Measurements from ENCODE around the gene IL20RB. TPM values are rescaled to one million over a fixed set of nuclear protein-coding genes. Genes with fewer than 3 reads are reported as not detected.

The IL20RB gene
- total and polyA plus RNA-seq, 7 experiments from 2014 or later = 0.33 to 3.5 (median 2.4) TPM; not detected in 1

- Histone ChIP-seq H3K4me3 (ENCODE audit: low read length) (no peak overlapping the region), H3K4me1 (ENCODE audit: control insufficient read depth in 2 of 2, insufficient read depth in 2 of 2, low read length in 2 of 2) (peaks cover 10 to 35% of the 10 kb centered on the region in 2 donors), H3K36me3 (ENCODE audit: control insufficient read depth in 2 of 3, insufficient read depth in 3 of 3, low read length in 3 of 3) (no peaks in the 10 kb centered on the region), H3K9me3 (ENCODE audit: control insufficient read depth in 2 of 3, low read length in 3 of 3) (no peaks in the 10 kb centered on the region), H3K27me3 (ENCODE audit: control insufficient read depth in 2 of 2, insufficient read depth in 2 of 2, low read length in 2 of 2) (no peaks in the 10 kb centered on the region), H3K27ac (ENCODE audit: low read depth, low read length) (no peak overlapping the region)
- intact Hi-C loops (cut with micrococcal nuclease) = loop anchor here (2.0 to 5.0 kb wide), 3 partner anchors 20 to 186 kb away; partner anchors contain the start of genes NCK1 (in 2 of the 2) and STAG1 (in 1 of the 2)
- no peak for DNase-seq
- CTCF ChIA-PET = no interaction called here
- Mint-ChIP-seq H3K36me3 (peaks cover 14 to 46% (median 36%) of the 10 kb centered on the region in 5 donors), H3K4me3 (peak overlapping the region in 3 of 10 donors; percentile 2 to 66 (median 16)), H3K9me3 (peaks cover 0 to 13% (median 0%) of the 10 kb centered on the region in 11 donors), H3K4me1 (peaks cover 45 to 82% (median 69%) of the 10 kb centered on the region in 7 donors), H3K27me3 (no peaks in the 10 kb centered on the region), H3K27ac (peak overlapping the region in 1 of 9 donors; percentile 13)
- POLR2A ChIA-PET = interaction anchor here (1.5 kb wide), 1 partner anchor 9 kb away, joined by 3 read pairs; no protein-coding TSS in a partner anchor
- ATAC-seq = no peak
Measured at GRCh38 chr3:136938334-136938733, 19.4 kb upstream of the IL20RB start.

- H3K4me1 ChIP-seq (ENCODE audit: control insufficient read depth in 2 of 2, insufficient read depth in 2 of 2, low read length in 2 of 2) = peaks cover 10 to 38% of the 10 kb centered on the region in 2 donors
Measured at GRCh38 chr3:136939489-136939888, 18.3 kb upstream of the IL20RB start.

GRCh38 chr3:136942803-136943202 is 15.0 kb upstream of the IL20RB start:
- peaks cover 0 to 12% (median 3%) of the 10 kb centered on the region in 3 experiments for H3K36me3 ChIP-seq (ENCODE audit: control insufficient read depth in 2 of 3, insufficient read depth in 3 of 3, low read length in 3 of 3)
- no peak overlapping the region for H3K4me3 ChIP-seq (ENCODE audit: low read length)
- peaks cover 10 to 38% of the 10 kb centered on the region in 2 donors for H3K4me1 ChIP-seq (ENCODE audit: control insufficient read depth in 2 of 2, insufficient read depth in 2 of 2, low read length in 2 of 2)
- H3K27me3 ChIP-seq (ENCODE audit: control insufficient read depth in 2 of 2, insufficient read depth in 2 of 2, low read length in 2 of 2) = no peaks in the 10 kb centered on the region
- Mint-ChIP-seq H3K4me3 (peak overlapping the region in 1 of 10 donors; percentile 31), H3K9me3 (peaks cover 0 to under 1% (median 0%) of the 10 kb centered on the region in 11 donors), H3K27me3 (no peaks in the 10 kb centered on the region), H3K36me3 (peaks cover 4 to 37% (median 23%) of the 10 kb centered on the region in 5 donors), H3K27ac (peak overlapping the region in 3 of 9 donors; percentile 8 to 66 (median 11)), H3K4me1 (peaks cover 47 to 75% (median 69%) of the 10 kb centered on the region in 7 donors)
- DNase-seq (no peak), ATAC-seq (no peak)
- ChIA-PET CTCF (interaction anchor here (1.2 kb wide), 1 partner anchor 71 kb away, joined by 3 read pairs; no protein-coding TSS in a partner anchor), POLR2A (no interaction called here)
- H3K27ac ChIP-seq (ENCODE audit: low read depth, low read length) = no peak overlapping the region
- intact Hi-C loops (cut with micrococcal nuclease) = no loop called here
- H3K9me3 ChIP-seq (ENCODE audit: control insufficient read depth in 2 of 3, low read length in 3 of 3) = no peaks in the 10 kb centered on the region

More at GRCh38 chr3:136939489-136939888, 18.3 kb upstream of the IL20RB start:
- Mint-ChIP-seq H3K36me3 (peaks cover 15 to 43% (median 31%) of the 10 kb centered on the region in 5 donors), H3K4me1 (peaks cover 48 to 87% (median 73%) of the 10 kb centered on the region in 7 donors), H3K4me3 (peak overlapping the region in 4 of 10 donors; percentile 12 to 68 (median 47)), H3K27ac (peak overlapping the region in 6 of 9 donors; percentile 10 to 90 (median 24)), H3K9me3 (peaks cover 0 to 13% (median 0%) of the 10 kb centered on the region in 11 donors), H3K27me3 (no peaks in the 10 kb centered on the region)
- no peaks in the 10 kb centered on the region for H3K27me3 ChIP-seq (ENCODE audit: control insufficient read depth in 2 of 2, insufficient read depth in 2 of 2, low read length in 2 of 2)
- H3K27ac ChIP-seq (ENCODE audit: low read depth, low read length) = no peak overlapping the region
- intact Hi-C loops (cut with micrococcal nuclease) = loop anchor here (2.0 to 5.0 kb wide), 3 partner anchors 21 to 187 kb away; partner anchors contain the start of genes NCK1 (in 2 of the 2) and STAG1 (in 1 of the 2)
- H3K36me3 ChIP-seq (ENCODE audit: control insufficient read depth in 2 of 3, insufficient read depth in 3 of 3, low read length in 3 of 3) = no peaks in the 10 kb centered on the region
- ChIA-PET POLR2A (no interaction called here), CTCF (no interaction called here)
- no peak for ATAC-seq
- no peaks in the 10 kb centered on the region for H3K9me3 ChIP-seq (ENCODE audit: control insufficient read depth in 2 of 3, low read length in 3 of 3)
- no peak overlapping the region for H3K4me3 ChIP-seq (ENCODE audit: low read length)
- DNase-seq = no peak

- H3K4me3 ChIP-seq (ENCODE audit: low read length) = no peak overlapping the region
- Mint-ChIP-seq H3K4me3 (no peak overlapping the region), H3K27me3 (no peaks in the 10 kb centered on the region), H3K36me3 (peaks cover 3 to 39% (median 22%) of the 10 kb centered on the region in 5 donors), H3K4me1 (peaks cover 42 to 75% (median 65%) of the 10 kb centered on the region in 7 donors), H3K9me3 (no peaks in the 10 kb centered on the region), H3K27ac (peak overlapping the region in 7 of 9 donors; percentile 8 to 53 (median 11))
- intact Hi-C loops (cut with micrococcal nuclease) = no loop called here
- H3K4me1 ChIP-seq (ENCODE audit: control insufficient read depth in 2 of 2, insufficient read depth in 2 of 2, low read length in 2 of 2) = peaks cover 8 to 34% of the 10 kb centered on the region in 2 donors
- H3K27me3 ChIP-seq (ENCODE audit: control insufficient read depth in 2 of 2, insufficient read depth in 2 of 2, low read length in 2 of 2) = no peaks in the 10 kb centered on the region
- peaks cover 0 to 15% (median 3%) of the 10 kb centered on the region in 3 experiments for H3K36me3 ChIP-seq (ENCODE audit: control insufficient read depth in 2 of 3, insufficient read depth in 3 of 3, low read length in 3 of 3)
- ATAC-seq = no peak
- no peak overlapping the region for H3K27ac ChIP-seq (ENCODE audit: low read depth, low read length)
- DNase-seq = no peak
- ChIA-PET POLR2A (no interaction called here), CTCF (no interaction called here)
- no peaks in the 10 kb centered on the region for H3K9me3 ChIP-seq (ENCODE audit: control insufficient read depth in 2 of 3, low read length in 3 of 3)
Measured at GRCh38 chr3:136943436-136943835, 14.3 kb upstream of the IL20RB start.

GRCh38 chr3:136946978-136947377 is 10.8 kb upstream of the IL20RB start:
- DNase-seq (no peak), ATAC-seq (no peak)
- POLR2A ChIA-PET = interaction anchor here (1.4 kb wide), 1 partner anchor 9 kb away, joined by 3 read pairs; no protein-coding TSS in a partner anchor
- Histone ChIP-seq H3K4me3 (ENCODE audit: low read length) (no peak overlapping the region), H3K4me1 (ENCODE audit: control insufficient read depth in 2 of 2, insufficient read depth in 2 of 2, low read length in 2 of 2) (peaks cover 0 to 15% of the 10 kb centered on the region in 2 donors), H3K27ac (ENCODE audit: low read depth, low read length) (no peak overlapping the region), H3K36me3 (ENCODE audit: control insufficient read depth in 2 of 3, insufficient read depth in 3 of 3, low read length in 3 of 3) (peaks cover 0 to 15% (median 3%) of the 10 kb centered on the region in 3 experiments), H3K9me3 (ENCODE audit: control insufficient read depth in 2 of 3, low read length in 3 of 3) (no peaks in the 10 kb centered on the region), H3K27me3 (ENCODE audit: control insufficient read depth in 2 of 2, insufficient read depth in 2 of 2, low read length in 2 of 2) (no peaks in the 10 kb centered on the region)
- intact Hi-C loops (cut with micrococcal nuclease) = no loop called here
- Mint-ChIP-seq H3K4me1 (peaks cover 23 to 48% (median 35%) of the 10 kb centered on the region in 7 donors), H3K9me3 (no peaks in the 10 kb centered on the region), H3K36me3 (peaks cover 3 to 39% (median 22%) of the 10 kb centered on the region in 5 donors), H3K27ac (peak overlapping the region in 1 of 9 donors; percentile 15), H3K27me3 (no peaks in the 10 kb centered on the region), H3K4me3 (no peak overlapping the region)
- CTCF ChIA-PET = no interaction called here

GRCh38 chr3:136947477-136947876 is 10.3 kb upstream of the IL20RB start:
- intact Hi-C loops (cut with micrococcal nuclease) = no loop called here
- Histone ChIP-seq H3K27ac (ENCODE audit: low read depth, low read length) (no peak overlapping the region), H3K4me3 (ENCODE audit: low read length) (no peak overlapping the region), H3K4me1 (ENCODE audit: control insufficient read depth in 2 of 2, insufficient read depth in 2 of 2, low read length in 2 of 2) (peaks cover 0 to 11% of the 10 kb centered on the region in 2 donors), H3K9me3 (ENCODE audit: control insufficient read depth in 2 of 3, low read length in 3 of 3) (no peaks in the 10 kb centered on the region), H3K36me3 (ENCODE audit: control insufficient read depth in 2 of 3, insufficient read depth in 3 of 3, low read length in 3 of 3) (peaks cover 0 to 15% (median 3%) of the 10 kb centered on the region in 3 experiments), H3K27me3 (ENCODE audit: control insufficient read depth in 2 of 2, insufficient read depth in 2 of 2, low read length in 2 of 2) (no peaks in the 10 kb centered on the region)
- Mint-ChIP-seq H3K4me1 (peaks cover 19 to 45% (median 30%) of the 10 kb centered on the region in 7 donors), H3K36me3 (peaks cover 3 to 37% (median 22%) of the 10 kb centered on the region in 5 donors), H3K27ac (peak overlapping the region in 4 of 9 donors; percentile 0 to 6 (median 2)), H3K9me3 (no peaks in the 10 kb centered on the region), H3K27me3 (no peaks in the 10 kb centered on the region), H3K4me3 (no peak overlapping the region)
- ATAC-seq = no peak
- DNase-seq = no peak
- ChIA-PET CTCF (no interaction called here), POLR2A (interaction anchor here (1.4 kb wide), 1 partner anchor 10 kb away, joined by 3 read pairs; no protein-coding TSS in a partner anchor)

Data from naive thymus-derived CD4-positive, alpha-beta T cell (primary cell).